ENCODE results near the gene MYOM1. TPM values are rescaled to one million over a fixed set of nuclear protein-coding genes. Genes with fewer than 3 reads are reported as not detected.
"Not testable (repeated sequence)": the region's sequence is repeated elsewhere in the genome, so short reads cannot be mapped to it uniquely, and the experiment has no call there.

The MYOM1 gene
- total RNA-seq, 1 experiment from 2014 or later, result 0.07 TPM

GRCh38 chr18:3035635-3036034, 184.1 kb downstream of the MYOM1 start:
- no peaks in the 10 kb centered on the region for H4K20me1 ChIP-seq (ENCODE audit: low read length)
- no peaks in the 10 kb centered on the region for H3K9me2 ChIP-seq (replicated peaks; ENCODE audit: low read length)
- ATAC-seq, result no peak
- no peaks in the 10 kb centered on the region for H3K79me2 ChIP-seq (ENCODE audit: low read length)
- BruUV-seq (replicated peaks), result no TSS peak
- H3K36me3 ChIP-seq (ENCODE audit: low read depth, low read length), result no peaks in the 10 kb centered on the region
- no peaks in the 10 kb centered on the region for H3K9me3 ChIP-seq (ENCODE audit: low read length)
- no peak overlapping the region for H3K27ac ChIP-seq (ENCODE audit: low read length)
- no peak overlapping the region for H2AFZ ChIP-seq (ENCODE audit: low read length)
- intact Hi-C loops (cut with micrococcal nuclease), result no loop called here
- H3K4me2 ChIP-seq (ENCODE audit: low read length), result no peak overlapping the region
- H3K27me3 ChIP-seq (ENCODE audit: low read length), result no peaks in the 10 kb centered on the region
- ChIA-PET CTCF (no interaction called here), POLR2A (ENCODE audit: unreplicated experiment) (no interaction called here)
- DNase-seq, result no peak
- no peak overlapping the region for H3K9ac ChIP-seq (ENCODE audit: low read length)
- no peak for TF ChIP-seq EZH2phosphoT487 (IDR thresholded peaks at IDR 0.05; ENCODE audit: borderline replicate concordance, low read length)
- H3F3A ChIP-seq (ENCODE audit: low read length, unreplicated experiment), result no peaks in the 10 kb centered on the region
- H3K4me1 ChIP-seq (ENCODE audit: insufficient read depth, low read length), result peaks cover 5% of the 10 kb centered on the region
- no peak overlapping the region for H3K4me3 ChIP-seq (ENCODE audit: low read length)

- DNase-seq, result no peak
- Histone ChIP-seq H3K4me1 (ENCODE audit: insufficient read depth, low read length) (peaks cover 3% of the 10 kb centered on the region), H3K9me2 (replicated peaks; ENCODE audit: low read length) (no peaks in the 10 kb centered on the region), H3K36me3 (ENCODE audit: low read depth, low read length) (no peaks in the 10 kb centered on the region), H3K27ac (ENCODE audit: low read length) (no peak overlapping the region), H3K27me3 (ENCODE audit: low read length) (no peaks in the 10 kb centered on the region), H3K79me2 (ENCODE audit: low read length) (no peaks in the 10 kb centered on the region), H3K4me3 (ENCODE audit: low read length) (no peak overlapping the region), H3K9ac (ENCODE audit: low read length) (no peak overlapping the region), H3K9me3 (ENCODE audit: low read length) (no peaks in the 10 kb centered on the region), H3F3A (ENCODE audit: low read length, unreplicated experiment) (no peaks in the 10 kb centered on the region), H4K20me1 (ENCODE audit: low read length) (no peaks in the 10 kb centered on the region), H2AFZ (ENCODE audit: low read length) (no peak overlapping the region), H3K4me2 (ENCODE audit: low read length) (no peak overlapping the region)
- ChIA-PET CTCF (interaction anchor here (0.6 kb wide), 1 partner anchor 72 kb away, joined by 3 read pairs; no protein-coding TSS in a partner anchor), POLR2A (ENCODE audit: unreplicated experiment) (no interaction called here)
- TF ChIP-seq CTCF (conservative IDR thresholded peaks at IDR 0.05; ENCODE audit: low read depth, low read length) (no peak), EZH2 (IDR thresholded peaks at IDR 0.05; ENCODE audit: low read length, unreplicated experiment) (no peak), EZH2phosphoT487 (IDR thresholded peaks at IDR 0.05; ENCODE audit: borderline replicate concordance, low read length) (no peak)
- intact Hi-C loops (cut with micrococcal nuclease), result no loop called here
- BruUV-seq (replicated peaks), result no TSS peak
- ATAC-seq, result no peak
Observed at GRCh38 chr18:3032721-3033120, 187.0 kb downstream of the MYOM1 start.

GRCh38 chr18:3029215-3029952, 190.4 kb downstream of the MYOM1 start:
- no peak overlapping the region for H3K9ac ChIP-seq (ENCODE audit: low read length)
- no peak for TF ChIP-seq EZH2 (IDR thresholded peaks at IDR 0.05; ENCODE audit: low read length, unreplicated experiment)
- no peak for TF ChIP-seq EZH2phosphoT487 (IDR thresholded peaks at IDR 0.05; ENCODE audit: borderline replicate concordance, low read length)
- intact Hi-C loops (cut with micrococcal nuclease), result no loop called here
- CTCF ChIA-PET, result no interaction called here
- no peaks in the 10 kb centered on the region for H3K9me3 ChIP-seq (ENCODE audit: low read length)
- H3K27ac ChIP-seq (ENCODE audit: low read length), result no peak overlapping the region
- H3K4me3 ChIP-seq (ENCODE audit: low read length), result no peak overlapping the region
- peaks cover 3% of the 10 kb centered on the region; the same call in 1 of the 2 replicates for H3K4me1 ChIP-seq (ENCODE audit: insufficient read depth, low read length)
- H4K20me1 ChIP-seq (ENCODE audit: low read length), result no peaks in the 10 kb centered on the region
- H3F3A ChIP-seq (ENCODE audit: low read length, unreplicated experiment), result no peaks in the 10 kb centered on the region
- ATAC-seq (no peak), DNase-seq (no peak)
- no peak overlapping the region for H2AFZ ChIP-seq (ENCODE audit: low read length)
- BruUV-seq (replicated peaks), result no TSS peak
- POLR2A ChIA-PET (ENCODE audit: unreplicated experiment), result no interaction called here
- no peaks in the 10 kb centered on the region for H3K36me3 ChIP-seq (ENCODE audit: low read depth, low read length)
- H3K9me2 ChIP-seq (replicated peaks; ENCODE audit: low read length), result no peaks in the 10 kb centered on the region
- H3K79me2 ChIP-seq (ENCODE audit: low read length), result no peaks in the 10 kb centered on the region
- H3K27me3 ChIP-seq (ENCODE audit: low read length), result no peaks in the 10 kb centered on the region
- no peak overlapping the region for H3K4me2 ChIP-seq (ENCODE audit: low read length)

- H3K36me3 ChIP-seq (ENCODE audit: low read depth, low read length); BruUV-seq (replicated peaks); H3K79me2 ChIP-seq (ENCODE audit: low read length); H2AFZ ChIP-seq (ENCODE audit: low read length); H3K4me1 ChIP-seq (ENCODE audit: insufficient read depth, low read length); H3K4me2 ChIP-seq (ENCODE audit: low read length); ATAC-seq; H3K4me3 ChIP-seq (ENCODE audit: low read length); H3F3A ChIP-seq (ENCODE audit: low read length, unreplicated experiment); H3K27ac ChIP-seq (ENCODE audit: low read length); DNase-seq; H4K20me1 ChIP-seq (ENCODE audit: low read length); H3K9ac ChIP-seq (ENCODE audit: low read length); CTCF ChIA-PET; H3K9me2 ChIP-seq (replicated peaks; ENCODE audit: low read length); H3K27me3 ChIP-seq (ENCODE audit: low read length); H3K9me3 ChIP-seq (ENCODE audit: low read length); intact Hi-C loops (cut with micrococcal nuclease): not testable (repeated sequence)
- POLR2A ChIA-PET (ENCODE audit: unreplicated experiment), result interaction anchor here (0.6 kb wide), 1 partner anchor 86 kb away, joined by 3 read pairs; no protein-coding TSS in a partner anchor
Observed at GRCh38 chr18:3028115-3028514, 191.7 kb downstream of the MYOM1 start.
